Body of pancreas (tissue), 4 donors: Measurements from ENCODE around the gene ZBTB33. TPM values are rescaled to one million over a fixed set of nuclear protein-coding genes. Genes with fewer than 3 reads are reported as not detected.

Experiments
- ATAC-seq: fragments of 150-250 bp; one replicate; pipeline ENCODE4 v1.9.1; 2016
- DNase-seq, 4 donors: peaks; one replicate each; pipeline ENCODE4 v3.0.0-alpha.2; 2019
- H3K27ac ChIP-seq, 4 donors: fragments of 200-600 bp; sonication (generic); 1 replicate in 3 of 4; 2 replicates in 1 of 4; pipeline versions ENCODE4 v1.5.1 to v1.6.1; 2016 to 2019; ENCODE audit warnings: mild to moderate bottlenecking in 1 of 4, mixed read lengths in 1 of 4, moderate library complexity in 1 of 4
- H3K27me3 ChIP-seq, 2 donors: fragments of 200-600 bp; sonication (generic); one replicate each; pipeline ENCODE4 v1.6.0; 2016; ENCODE audit warnings: mild to moderate bottlenecking in 1 of 2
- H3K36me3 ChIP-seq, 2 donors: fragments of 200-600 bp; sonication (generic); replicated peaks in 1 of 2; 2 replicates each; pipeline ENCODE4 v1.5.1; 2016; ENCODE audit warnings: low read depth in 2 of 2; ENCODE audit not compliant: insufficient read depth in 1 of 2
- H3K4me1 ChIP-seq: fragments of 200-600 bp; sonication (generic); one replicate; pipeline ENCODE4 v1.6.0; 2016
- H3K4me3 ChIP-seq, 2 donors: fragments of 200-600 bp; sonication (generic); 1 replicate in 1 of 2; 2 replicates in 1 of 2; pipeline ENCODE4 v1.5.1; 2016 to 2019
- H3K9me3 ChIP-seq, 3 donors: fragments of 200-600 bp; sonication (generic); 1 replicate in 2 of 3; 2 replicates in 1 of 3; pipeline ENCODE4 v1.5.1; 2016
- CTCF ChIP-seq, 7 experiments: fragments of 450-650 bp in 4 of 7; fragments of 200-600 bp in 3 of 7; sonication (generic) in 3 of 7; IDR thresholded peaks; one replicate each; pipeline ENCODE4 v1.5.1; 2016 to 2019; ENCODE audit warnings: antibody characterized with exemption in 7 of 7
- POLR2A ChIP-seq, 3 donors: fragments of 450-650 bp; IDR thresholded peaks; one replicate each; pipeline ENCODE4 v1.6.1; 2016; ENCODE audit warnings: antibody characterized with exemption in 3 of 3, mild to moderate bottlenecking in 2 of 3
- WGBS, 2 donors: methylation state at CpG; one replicate each; pipeline ENCODE4 v1.1.5; 2017; 5-methylcytosine and 5-hydroxymethylcytosine counted together
- intact Hi-C: fragments of 100-400 bp; cut with DNase I; formaldehyde crosslinking; loops from one replicate; pipeline ENCODE4 v1.15.1; 2023
- total RNA-seq, 2 donors: library from RNA; depleted of rRNA; stranded (reverse); fragments of >200 nt; gene quantifications; one replicate each; pipeline ENCODE4 v1.1.0, GENCODE V29; 2016

Gene ZBTB33
- 1 to 10 TPM; 6.9 to 9.6 TPM for total RNA-seq

- ATAC-seq: peak; percentile 99
- TF ChIP-seq CTCF (IDR thresholded peaks at IDR 0.05): peak; percentile 47 to 80 (median 73)
- TF ChIP-seq POLR2A (IDR thresholded peaks at IDR 0.05): peak; percentile 75 to 91 (median 90)
- no peaks in the 10 kb centered on the region for H3K27me3 ChIP-seq
- H3K27ac ChIP-seq: peak within 1 kb of the TSS; percentile 70 to 95 (median 88)
- no peaks in the 10 kb centered on the region for H3K36me3 ChIP-seq
- DNase-seq: peak; percentile 89 to 92 (median 90)
- 0% methylated on average over 15 to 18 of the region's 75 CpGs for WGBS, 2 donors
- H3K4me3 ChIP-seq: peak within 1 kb of the TSS; percentile 29 to 65
- H3K9me3 ChIP-seq: no peaks in the 10 kb centered on the region
- intact Hi-C loops: no loop called here
- H3K4me1 ChIP-seq: no peaks in the 10 kb centered on the region
Measured at GRCh38 chrX:120250522-120251271, at the start of gene ZBTB33. Gene ZBTB33 (plus strand): TSS chrX:120250812. CDS start chrX:120253416, 2,604 bp downstream.

- Histone ChIP-seq H3K27ac (no peak overlapping the region), H3K27me3 (no peaks in the 10 kb centered on the region), H3K4me3 (no peak overlapping the region), H3K9me3 (no peaks in the 10 kb centered on the region), H3K36me3 (no peaks in the 10 kb centered on the region), H3K4me1 (no peaks in the 10 kb centered on the region)
- WGBS, 2 donors: 90 to 96% methylated on average over 11 of the region's 11 CpGs
- intact Hi-C loops: loop anchor here (10.0 kb wide), 1 partner anchor 106 kb away; no protein-coding TSS in a partner anchor
- no peak for DNase-seq
- ATAC-seq: no peak
- no peak for TF ChIP-seq CTCF (IDR thresholded peaks at IDR 0.05)
- TF ChIP-seq POLR2A (IDR thresholded peaks at IDR 0.05): no peak
Measured at GRCh38 chrX:120200851-120201250, 49.8 kb upstream of the ZBTB33 start.

GRCh38 chrX:120205816-120206753, 44.5 kb upstream of the ZBTB33 start:
- intact Hi-C loops: loop anchor here (10.0 kb wide), 1 partner anchor 111 kb away; no protein-coding TSS in a partner anchor
- H3K36me3 ChIP-seq: no peaks in the 10 kb centered on the region
- no peaks in the 10 kb centered on the region for H3K27me3 ChIP-seq
- WGBS, 2 donors: 90% methylated on average over 12 of the region's 12 CpGs; no CpG with 5 or more reads in 1 of the 2 donors
- ATAC-seq (no peak), DNase-seq (no peak)
- no peak overlapping the region for H3K27ac ChIP-seq
- no peak for TF ChIP-seq CTCF (IDR thresholded peaks at IDR 0.05)
- TF ChIP-seq POLR2A (IDR thresholded peaks at IDR 0.05): no peak
- H3K4me1 ChIP-seq: no peaks in the 10 kb centered on the region
- H3K4me3 ChIP-seq: no peak overlapping the region
- no peaks in the 10 kb centered on the region for H3K9me3 ChIP-seq

GRCh38 chrX:120207009-120207605, 43.5 kb upstream of the ZBTB33 start:
- Histone ChIP-seq H3K4me3 (no peak overlapping the region), H3K4me1 (no peaks in the 10 kb centered on the region), H3K36me3 (no peaks in the 10 kb centered on the region), H3K9me3 (no peaks in the 10 kb centered on the region), H3K27ac (no peak overlapping the region), H3K27me3 (no peaks in the 10 kb centered on the region)
- ATAC-seq (no peak), DNase-seq (no peak)
- TF ChIP-seq POLR2A (IDR thresholded peaks at IDR 0.05) (no peak), CTCF (IDR thresholded peaks at IDR 0.05) (no peak)
- 81 to 94% methylated on average over 6 to 8 of the region's 8 CpGs for WGBS, 2 donors
- intact Hi-C loops: loop anchor here (10.0 kb wide), 1 partner anchor 112 kb away; no protein-coding TSS in a partner anchor
